Fibroblast of the aortic adventitia (primary cell): ENCODE data around the gene USP14. TPM values are rescaled to one million over a fixed set of nuclear protein-coding genes. Genes with fewer than 3 reads are reported as not detected.
"Not testable (repeated sequence)": the region's sequence is repeated elsewhere in the genome, so short reads cannot be mapped to it uniquely, and the experiment has no call there.

Experiments used
- DNase-seq: peaks from one replicate; pipeline ENCODE4 v3.0.0-alpha.2; 2010; ENCODE audit warnings: low read depth
- H3K4me3 ChIP-seq: 2 replicates; pipeline ENCODE4 v1.5.1; 2011; ENCODE audit warnings: low read depth, mild to moderate bottlenecking, control low read depth, low read length, moderate library complexity
- CTCF ChIP-seq: IDR thresholded peaks from 2 replicates; pipeline ENCODE4 v1.5.1; 2011; ENCODE audit warnings: mild to moderate bottlenecking, low read length, control low read depth, inconsistent platforms; ENCODE audit not compliant: insufficient read depth
- total RNA-seq: library from RNA; depleted of rRNA; stranded (reverse); fragments of >200 nt; gene quantifications from 2 replicates; pipeline ENCODE4 v1.2.3, GENCODE V29; 2012; ENCODE audit warnings: low replicate concordance

USP14 gene
- 19.3 and 28.1 TPM in 2 replicates for total RNA-seq

DNA sequence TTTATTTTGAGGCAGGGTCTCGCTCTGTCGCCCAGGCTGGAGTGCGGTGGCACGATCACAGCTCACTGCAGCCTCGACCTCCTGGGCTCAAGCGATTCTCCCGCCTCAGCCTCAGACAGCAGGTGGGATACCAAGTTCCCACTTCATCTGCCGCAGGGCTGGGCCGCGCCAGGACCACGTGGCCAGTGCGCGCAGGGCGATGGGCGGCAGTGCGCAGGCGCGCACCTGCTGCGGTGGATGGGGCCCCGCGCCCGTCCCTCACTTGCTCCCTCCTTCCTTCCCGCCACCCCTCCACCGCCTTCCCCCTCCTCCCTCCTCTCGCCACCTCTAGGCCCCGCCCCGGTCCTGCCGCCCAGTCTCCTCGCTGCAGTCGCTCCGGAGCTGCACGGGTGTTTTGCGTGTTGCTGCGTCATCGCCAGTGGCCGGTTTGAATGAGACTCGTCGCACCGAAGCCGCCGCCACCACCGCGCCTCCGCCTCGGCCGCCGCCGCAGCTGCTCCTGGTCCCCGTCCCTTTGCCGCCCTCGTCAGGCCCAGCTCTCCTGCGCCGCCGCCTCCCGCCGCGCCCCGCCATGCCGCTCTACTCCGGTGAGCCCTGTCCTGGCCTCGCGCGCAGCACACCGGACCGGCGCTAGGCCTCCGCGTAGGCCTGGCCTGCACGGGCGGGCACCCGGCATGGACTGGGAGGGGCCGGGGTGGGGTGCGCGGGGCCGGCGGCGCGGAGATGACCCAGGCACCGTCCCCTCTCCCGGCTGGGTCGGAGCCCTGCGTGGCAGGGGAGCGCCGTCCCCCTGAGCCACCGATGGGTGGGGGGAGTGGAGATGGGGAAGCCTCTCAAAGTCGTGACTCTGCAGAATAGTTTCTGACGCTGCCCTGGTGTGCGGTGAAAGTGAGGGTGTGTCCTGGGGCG lies at the start of gene USP14:
USP14 (plus strand) TSS at position 430 of the 909 bp plus-strand sequence; CDS start at position 572, 142 bp downstream.
- peak within 1 kb of the TSS; percentile 92 for H3K4me3 ChIP-seq
- peak; percentile 94 for DNase-seq
- TF ChIP-seq CTCF: no peak

DNA sequence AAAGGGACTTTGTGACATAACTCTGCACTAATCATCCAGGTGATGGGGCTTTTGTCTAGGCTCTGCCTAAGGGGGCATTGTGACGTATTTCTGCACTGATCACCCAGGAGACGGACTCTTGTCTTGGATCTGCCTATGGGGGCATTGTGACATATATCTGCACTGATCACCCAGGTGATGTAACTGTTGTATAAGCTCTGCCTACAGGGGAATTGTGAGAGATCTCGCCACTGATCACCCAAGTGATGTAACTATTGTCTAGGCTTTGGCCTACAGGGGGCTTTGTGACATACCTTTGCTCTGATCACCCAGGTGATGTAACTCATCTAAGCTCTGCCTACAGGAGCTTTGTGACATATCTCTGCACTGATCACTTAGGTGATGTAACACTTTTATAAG lies 49.7 kb upstream of the USP14 start:
- H3K4me3 ChIP-seq, DNase-seq: not testable (repeated sequence)

DNA sequence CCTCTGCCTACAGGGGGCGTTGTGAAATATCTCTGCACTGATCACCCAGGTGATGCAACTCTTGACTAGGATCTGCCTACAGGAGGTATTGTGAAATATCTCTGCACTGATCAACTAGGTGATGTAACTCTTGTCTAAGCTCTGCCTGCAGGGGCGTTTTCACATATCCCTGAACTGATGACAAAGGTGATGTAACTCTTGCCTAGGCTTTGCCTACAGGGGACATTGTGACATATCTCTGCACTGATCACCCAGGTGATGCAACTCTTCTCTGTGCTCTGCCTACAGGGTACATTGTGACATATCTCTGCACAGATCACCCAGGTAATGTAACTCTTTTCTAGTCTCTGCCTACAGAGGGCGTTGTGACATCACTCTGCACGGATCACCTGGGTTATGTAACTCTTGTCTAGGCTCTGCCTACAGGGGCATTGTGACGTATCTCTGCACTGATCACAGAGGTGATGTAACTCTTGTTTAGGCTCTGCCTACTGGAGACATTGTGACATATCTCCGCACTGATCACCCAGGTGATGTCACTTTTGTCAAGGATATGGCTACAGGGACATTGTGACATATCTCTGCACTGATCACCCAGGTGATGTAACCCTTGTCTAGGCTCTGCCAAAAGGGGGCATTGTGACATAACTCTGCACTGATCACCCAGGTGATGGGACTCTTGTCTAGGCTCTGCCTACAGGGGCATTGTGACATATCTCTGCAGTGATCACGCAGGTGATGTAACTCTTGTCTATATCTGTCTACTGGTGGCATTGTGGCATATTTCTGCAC lies 49.0 kb upstream of the USP14 start:
- not testable (repeated sequence) for H3K4me3 ChIP-seq
- peak; percentile 7 for DNase-seq

GRCh38 chr18:109922-110261 lies 48.5 kb upstream of the USP14 start:
- DNase-seq: peak; percentile 2
- H3K4me3 ChIP-seq: not testable (repeated sequence)

DNA sequence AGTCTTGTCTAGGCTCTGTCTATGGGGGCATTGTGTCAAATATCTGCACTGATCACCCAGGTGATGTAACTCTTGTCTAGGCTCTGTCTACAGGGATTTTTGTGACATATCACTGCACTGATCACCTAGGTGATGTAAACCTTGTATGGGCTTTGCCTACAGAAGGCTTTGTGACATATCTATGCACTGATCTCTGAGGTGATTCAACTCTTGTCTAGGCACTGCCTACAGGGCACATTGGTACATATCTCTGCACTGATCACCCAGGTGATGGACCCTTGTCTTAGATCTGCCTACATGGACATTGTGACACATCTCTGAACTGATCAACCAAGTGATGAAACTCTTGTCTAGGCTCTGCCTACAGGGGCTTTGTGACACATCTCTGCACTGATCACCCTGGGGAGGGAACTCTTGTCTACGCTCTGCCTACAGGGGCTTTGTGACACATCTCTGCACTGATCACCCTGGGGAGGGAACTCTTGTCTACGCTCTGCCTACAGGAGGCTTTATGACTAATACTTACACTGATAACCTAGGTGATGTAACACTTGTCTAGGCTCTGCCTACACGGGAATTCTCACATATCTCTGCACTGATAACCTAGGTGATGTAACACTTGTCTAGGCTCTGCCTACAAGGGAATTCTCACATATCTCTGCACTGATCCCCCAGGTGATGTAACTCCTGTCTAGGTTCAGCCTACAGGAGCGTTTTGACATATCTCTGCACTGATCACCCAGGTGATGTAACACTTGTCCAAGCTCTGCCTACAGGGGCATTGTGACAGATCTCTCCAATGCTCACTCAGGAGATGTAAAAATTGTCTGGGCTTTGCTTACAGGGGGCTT lies 47.8 kb upstream of the USP14 start:
- not testable (repeated sequence) for H3K4me3 ChIP-seq
- DNase-seq: peak; percentile 2

- DNase-seq: peak; percentile 56
- TF ChIP-seq CTCF: no peak
- peak overlapping the region; percentile 59 for H3K4me3 ChIP-seq
These were observed 46.9 kb upstream of the USP14 start for GRCh38 chr18:111306-112014.

- peak overlapping the region; percentile 59 for H3K4me3 ChIP-seq
- not testable (repeated sequence) for DNase-seq
These were observed 46.2 kb upstream of the USP14 start for GRCh38 chr18:112015-112733.

GRCh38 chr18:120539-121260 lies 37.7 kb upstream of the USP14 start:
- H3K4me3 ChIP-seq, DNase-seq: not testable (repeated sequence)

GRCh38 chr18:135045-135444 lies 23.3 kb upstream of the USP14 start:
- H3K4me3 ChIP-seq: no peak overlapping the region
- TF ChIP-seq CTCF: no peak

More at GRCh38 chr18:135045-135444, 23.3 kb upstream of the USP14 start:
- no peak for DNase-seq
